ENCODE results near the gene DNM3. TPM values are rescaled to one million over a fixed set of nuclear protein-coding genes. Genes with fewer than 3 reads are reported as not detected.

The DNM3 gene
- total and polyA plus RNA-seq, 2 of the 8 experiments (the other 6 are each of a cell fraction or from before 2014, with no cell fraction given), result 2.0 to 8.5 TPM

GRCh38 chr1:172359491-172359999 lies 518.2 kb downstream of the DNM3 start:
- Histone ChIP-seq H3K56ac (replicated peaks; ENCODE audit: insufficient read length, low read depth, low read length) (no peak overlapping the region), H3K4me3 (ENCODE audit: extremely low read depth in 1 of 4, insufficient read depth in 2 of 4, low read depth in 3 of 4, low read length in 4 of 4) (no peak overlapping the region), H3K9me3 (ENCODE audit: insufficient read depth in 2 of 2, low read depth in 1 of 2, low read length in 1 of 2) (no peaks in the 10 kb centered on the region), H4K8ac (ENCODE audit: extremely low read depth, insufficient read depth, low read length) (no peak overlapping the region), H3K36me3 (ENCODE audit: control insufficient read depth in 2 of 4, insufficient read depth in 4 of 4, low read length in 3 of 4) (no peaks in the 10 kb centered on the region), H2BK12ac (ENCODE audit: low read depth, low read length) (no peak overlapping the region), H3K27me3 (replicated peaks in 1 of 4; ENCODE audit: control insufficient read depth in 3 of 4, extremely low read depth in 1 of 4, insufficient read depth in 3 of 4, low read length in 3 of 4) (peaks cover 0 to 2% (median 0%) of the 10 kb centered on the region in 4 experiments; a peak in 1 of 7 replicates), H3K9ac (replicated peaks in 1 of 4; ENCODE audit: extremely low read depth in 1 of 4, low read depth in 3 of 4, low read length in 3 of 4) (no peak overlapping the region), H3K4me2 (ENCODE audit: insufficient read depth in 1 of 2, low read depth in 2 of 2, low read length in 2 of 2) (peak overlapping the region in 1 of 2 experiments; percentile 41; a peak in 1 of 4 replicates), H2BK120ac (replicated peaks; ENCODE audit: low read depth, low read length) (peak overlapping the region; percentile 75), H3K4me1 (replicated peaks in 1 of 4; ENCODE audit: control insufficient read depth in 3 of 4, insufficient read depth in 4 of 4, low read length in 3 of 4) (peaks cover 7 to 23% (median 15%) of the 10 kb centered on the region in 4 experiments; a peak in 5 of 7 replicates), H2BK20ac (ENCODE audit: low read length) (no peak overlapping the region), H4K5ac (ENCODE audit: insufficient read length, low read depth, low read length) (no peak overlapping the region), H4K20me1 (replicated peaks in 1 of 2; ENCODE audit: control insufficient read depth in 1 of 2, insufficient read depth in 2 of 2, low read length in 2 of 2) (no peaks in the 10 kb centered on the region), H2BK5ac (ENCODE audit: low read depth, low read length) (no peak overlapping the region), H3K79me2 (ENCODE audit: control insufficient read depth in 1 of 2, insufficient read depth in 2 of 2, low read length in 2 of 2) (no peaks in the 10 kb centered on the region), H4K91ac (replicated peaks; ENCODE audit: insufficient read length, low read length) (no peak overlapping the region), H2AFZ (ENCODE audit: low read length) (no peak overlapping the region), H3K14ac (ENCODE audit: insufficient read length) (no peak overlapping the region), H3K18ac (ENCODE audit: extremely low read depth, low read length) (no peak overlapping the region), H3K23ac (ENCODE audit: insufficient read length) (no peak overlapping the region), H3K79me1 (ENCODE audit: low read depth, low read length) (no peaks in the 10 kb centered on the region), H2BK15ac (ENCODE audit: low read length) (no peak overlapping the region), H3K23me2 (ENCODE audit: low read depth, low read length) (no peaks in the 10 kb centered on the region), H3K27ac (ENCODE audit: low read depth, low read length) (no peak overlapping the region), H2AK5ac (ENCODE audit: low read depth, low read length) (no peak overlapping the region), H3K4ac (replicated peaks; ENCODE audit: insufficient read length, low read depth, low read length) (no peak overlapping the region)
- TF ChIP-seq KDM1A (IDR thresholded peaks at IDR 0.05; ENCODE audit: borderline replicate concordance, low read length) (no peak), TAF7 (optimal IDR thresholded peaks at IDR 0.05; ENCODE audit: borderline replicate concordance, low read depth, low read length) (no peak), SIN3A (conservative IDR thresholded peaks at IDR 0.05 in 1 of 2, IDR thresholded peaks at IDR 0.05 in 1 of 2; ENCODE audit: low read depth in 1 of 2, low read length in 2 of 2) (no peak), KDM5A (IDR thresholded peaks at IDR 0.05; ENCODE audit: low read length) (no peak), SRF (IDR thresholded peaks at IDR 0.05; ENCODE audit: low read depth, low read length) (no peak), EGR1 (IDR thresholded peaks at IDR 0.05; ENCODE audit: borderline replicate concordance, low read depth, low read length) (no peak), HDAC2 (IDR thresholded peaks at IDR 0.05; ENCODE audit: borderline replicate concordance in 1 of 2, low read depth in 2 of 2, low read length in 2 of 2) (no peak), POLR2A (IDR thresholded peaks at IDR 0.05; ENCODE audit: control extremely low read depth in 1 of 2, low read depth in 2 of 2, low read length in 2 of 2) (no peak), RNF2 (IDR thresholded peaks at IDR 0.05; ENCODE audit: borderline replicate concordance, low read depth, low read length, missing control alignments, poor library complexity, severe bottlenecking) (no peak), ATF2 (IDR thresholded peaks at IDR 0.05; ENCODE audit: low read length) (no peak), BRCA1 (IDR thresholded peaks at IDR 0.05; ENCODE audit: low read depth, low read length) (no peak)
- CTCF ChIA-PET (ENCODE audit: partially characterized antibody), result interaction anchor here (0.6 to 1.7 kb wide), 5 partner anchors 9 to 930 kb away, joined by 3 to 6 read pairs (median 3); no protein-coding TSS in a partner anchor
- 68% methylated on average over 3 of the region's 3 CpGs; no CpG with 5 or more reads in 1 of the 2 experiments for WGBS, 2 experiments (ENCODE audit: extremely low coverage in 1 of 2, insufficient coverage in 1 of 2, insufficient read length in 1 of 2, insufficient replicate concordance in 2 of 2, low coverage in 1 of 2, low lambda C conversion rate in 2 of 2, missing lambda C conversion rate in 1 of 2)
- FAIRE-seq, result no peak
- POLR2A ChIA-PET (ENCODE audit: partially characterized antibody), result interaction anchor here (0.9 to 1.6 kb wide), 4 partner anchors 10 to 57 kb away, joined by 3 read pairs; no protein-coding TSS in a partner anchor
- no peak for DNase-seq (ENCODE audit: low read depth in 1 of 2, low spot score in 2 of 2)

Measured in H1 (cell line).